HL-60 (cell line): ENCODE measurements around the gene B4GALT6.

ENCODE experiments used
- DNase-seq, 2 experiments: peaks; one replicate each; pipeline ENCODE4 v3.0.0-alpha.2; 2010 to 2020; ENCODE audit warnings: low read depth in 1 of 2, low spot score in 1 of 2
- H3K27ac ChIP-seq: fragments of 250-450 bp; sonication (Bioruptor Pico); replicated peaks from 2 replicates; pipeline ENCODE4 v1.5.1; 2020; ENCODE audit warnings: mild to moderate bottlenecking, moderate library complexity
- H3K27me3 ChIP-seq: fragments of 250-450 bp; sonication (Bioruptor Pico); 2 replicates; pipeline ENCODE4 v1.5.1; 2021; ENCODE audit warnings: mild to moderate bottlenecking, moderate library complexity; ENCODE audit not compliant: insufficient read depth, poor library complexity, severe bottlenecking
- H3K4me3 ChIP-seq: replicated peaks from 2 replicates; pipeline ENCODE4 v1.5.1; 2011; ENCODE audit warnings: mild to moderate bottlenecking, control low read depth, low read length; ENCODE audit not compliant: insufficient read depth
- CTCF ChIP-seq: IDR thresholded peaks from one replicate; pipeline ENCODE4 v1.5.1; 2011; ENCODE audit warnings: low read length, control low read depth, inconsistent platforms; ENCODE audit not compliant: insufficient read depth
- GABPA ChIP-seq: IDR thresholded peaks from 2 replicates; pipeline ENCODE4 v1.6.1; 2012; ENCODE audit warnings: low read depth
- POLR2AphosphoS5 ChIP-seq: IDR thresholded peaks from 2 replicates; pipeline ENCODE4 v1.6.1; 2012; ENCODE audit warnings: low read depth
- REST ChIP-seq: IDR thresholded peaks from 2 replicates; pipeline ENCODE4 v1.6.1; 2012; ENCODE audit warnings: low read depth; ENCODE audit not compliant: insufficient replicate concordance
- SPI1 ChIP-seq: IDR thresholded peaks from 2 replicates; pipeline ENCODE4 v1.6.1; 2012; ENCODE audit warnings: low read depth, mild to moderate bottlenecking, borderline replicate concordance

B4GALT6 gene

GRCh38 chr18:31626409-31626808 lies 58.0 kb downstream of the B4GALT6 start:
- Histone ChIP-seq H3K4me3 (no peak overlapping the region), H3K27ac (no peak overlapping the region), H3K27me3 (no peaks in the 10 kb centered on the region)
- TF ChIP-seq REST (no peak), SPI1 (no peak), POLR2AphosphoS5 (no peak), CTCF (no peak), GABPA (no peak)
- DNase-seq = no peak

GRCh38 chr18:31624892-31625640 lies 59.3 kb downstream of the B4GALT6 start:
- H3K27me3 ChIP-seq = no peaks in the 10 kb centered on the region
- no peak overlapping the region for H3K4me3 ChIP-seq
- no peak overlapping the region for H3K27ac ChIP-seq
- TF ChIP-seq SPI1 = no peak
- TF ChIP-seq REST = no peak
- TF ChIP-seq POLR2AphosphoS5 = no peak
- no peak for TF ChIP-seq CTCF
- no peak for TF ChIP-seq GABPA
- no peak for DNase-seq

GRCh38 chr18:31619291-31619690 lies 65.1 kb downstream of the B4GALT6 start:
- Histone ChIP-seq H3K27ac (no peak overlapping the region), H3K4me3 (no peak overlapping the region), H3K27me3 (no peaks in the 10 kb centered on the region)
- no peak for DNase-seq
- TF ChIP-seq CTCF (no peak), SPI1 (no peak), POLR2AphosphoS5 (no peak), GABPA (no peak), REST (no peak)
